OCI-LY3 (cell line): ENCODE results near the gene DUSP16.
A peak's percentile ranks its signal among the peaks of the same experiment; 100 is the strongest.

Experiments used
- H2AFZ ChIP-seq: fragments of 200-600, 300-600 bp; shearing (Covaris generic); 2 replicates; pipeline ENCODE4 v1.6.0; 2014; ENCODE audit warnings: antibody characterized with exemption, low read depth, low read length
- H3K27ac ChIP-seq: fragments of 200-600, 300-600 bp; sonication (generic); 2 replicates; pipeline ENCODE4 v1.5.1; 2014; ENCODE audit warnings: mild to moderate bottlenecking, low read length, moderate library complexity, mixed read lengths
- H3K27me3 ChIP-seq: fragments of 200-600, 300-600 bp; sonication (generic); 2 replicates; pipeline ENCODE4 v1.6.1; 2014; ENCODE audit warnings: low read depth, low read length, mixed read lengths
- H3K36me3 ChIP-seq: fragments of 200-600, 300-600 bp; sonication (generic); replicated peaks from 2 replicates; pipeline ENCODE3; 2014; ENCODE audit warnings: low read depth, low read length, mixed read lengths
- H3K4me1 ChIP-seq: fragments of 300-600, 200-600 bp; sonication (generic); 2 replicates; pipeline ENCODE4 v1.6.1; 2014; ENCODE audit warnings: low read length, mixed read lengths
- H3K4me2 ChIP-seq: fragments of 200-600, 300-600 bp; sonication (generic); 2 replicates; pipeline ENCODE4 v1.6.1; 2014; ENCODE audit warnings: low read length, mixed read lengths
- H3K4me3 ChIP-seq: fragments of 300-600, 200-600 bp; sonication (generic); 2 replicates; pipeline ENCODE4 v1.5.1; 2014; ENCODE audit warnings: antibody characterized with exemption, mild to moderate bottlenecking, low read length, moderate library complexity
- H3K79me2 ChIP-seq: fragments of 300-600, 200-600 bp; shearing (Covaris generic); 2 replicates; pipeline ENCODE4 v1.6.1; 2014; ENCODE audit warnings: mild to moderate bottlenecking, low read length, mixed read lengths
- H3K9ac ChIP-seq: fragments of 300-600, 200-600 bp; shearing (Covaris generic); 2 replicates; pipeline ENCODE4 v1.6.0; 2014; ENCODE audit warnings: mild to moderate bottlenecking, low read length, moderate library complexity
- H3K9me3 ChIP-seq: fragments of 200-600, 300-600 bp; shearing (Covaris generic); 2 replicates; pipeline ENCODE4 v1.6.1; 2014; ENCODE audit warnings: low read length, mixed read lengths; ENCODE audit not compliant: insufficient read depth
- H4K20me1 ChIP-seq: fragments of 200-600, 300-600 bp; sonication (generic); 2 replicates; pipeline ENCODE4 v1.6.1; 2016; ENCODE audit warnings: low read length, mixed read lengths; ENCODE audit not compliant: insufficient read depth
- CTCF ChIP-seq: fragments of 200-600, 300-600 bp; sonication (generic); IDR thresholded peaks from 2 replicates; pipeline ENCODE4 v1.5.1; 2014; ENCODE audit warnings: antibody characterized with exemption, low read length, low read depth
- EZH2phosphoT487 ChIP-seq: fragments of 200-600 bp; shearing (Covaris generic); IDR thresholded peaks from 2 replicates; pipeline ENCODE4 v1.6.1; 2018; ENCODE audit warnings: antibody characterized with exemption, mixed run types, low read depth

DUSP16 gene

GRCh38 chr12:12519354-12519998 is 43.2 kb downstream of the DUSP16 start:
- Histone ChIP-seq H3K9ac (no peak overlapping the region), H3K4me2 (no peak overlapping the region), H3K27me3 (no peaks in the 10 kb centered on the region), H3K4me3 (no peak overlapping the region), H3K27ac (no peak overlapping the region), H2AFZ (0 out of 2 replicates have a peak overlapping the region, but pooled peaks have one; percentile 2), H3K79me2 (no peaks in the 10 kb centered on the region), H3K4me1 (peaks cover 5% of the 10 kb centered on the region; the same call in 1 of the 2 replicates), H3K36me3 (no peaks in the 10 kb centered on the region), H4K20me1 (no peaks in the 10 kb centered on the region), H3K9me3 (no peaks in the 10 kb centered on the region)
- TF ChIP-seq EZH2phosphoT487, result no peak
- TF ChIP-seq CTCF, result no peak

GRCh38 chr12:12518919-12519318 is 43.7 kb downstream of the DUSP16 start:
- no peak for TF ChIP-seq EZH2phosphoT487
- no peak for TF ChIP-seq CTCF
- H3K36me3 ChIP-seq, result no peaks in the 10 kb centered on the region

GRCh38 chr12:12518464-12518845 is 44.2 kb downstream of the DUSP16 start:
- Histone ChIP-seq H3K4me1 (peaks cover 5% of the 10 kb centered on the region; the same call in 1 of the 2 replicates), H3K79me2 (no peaks in the 10 kb centered on the region), H3K9ac (no peak overlapping the region), H3K27ac (no peak overlapping the region), H3K4me2 (no peak overlapping the region), H3K9me3 (no peaks in the 10 kb centered on the region), H3K36me3 (no peaks in the 10 kb centered on the region), H4K20me1 (no peaks in the 10 kb centered on the region), H2AFZ (no peak overlapping the region), H3K27me3 (no peaks in the 10 kb centered on the region), H3K4me3 (no peak overlapping the region)
- TF ChIP-seq CTCF, result no peak
- TF ChIP-seq EZH2phosphoT487, result no peak

More at GRCh38 chr12:12518919-12519318, 43.7 kb downstream of the DUSP16 start:
- Histone ChIP-seq H3K4me1 (peaks cover 5% of the 10 kb centered on the region; the same call in 1 of the 2 replicates), H4K20me1 (no peaks in the 10 kb centered on the region), H2AFZ (no peak overlapping the region), H3K27ac (no peak overlapping the region), H3K4me3 (no peak overlapping the region), H3K9me3 (no peaks in the 10 kb centered on the region), H3K9ac (no peak overlapping the region), H3K79me2 (no peaks in the 10 kb centered on the region), H3K4me2 (no peak overlapping the region), H3K27me3 (no peaks in the 10 kb centered on the region)

- Histone ChIP-seq H2AFZ (no peak overlapping the region), H3K79me2 (no peaks in the 10 kb centered on the region), H3K36me3 (no peaks in the 10 kb centered on the region), H3K9ac (no peak overlapping the region), H3K9me3 (no peaks in the 10 kb centered on the region), H3K4me2 (no peak overlapping the region), H4K20me1 (no peaks in the 10 kb centered on the region), H3K27ac (no peak overlapping the region), H3K4me1 (peaks cover 5% of the 10 kb centered on the region; the same call in 1 of the 2 replicates), H3K27me3 (no peaks in the 10 kb centered on the region), H3K4me3 (no peak overlapping the region)
- TF ChIP-seq EZH2phosphoT487, result no peak
- no peak for TF ChIP-seq CTCF
These were observed 49.2 kb downstream of the DUSP16 start for GRCh38 chr12:12513416-12514006.
